Lung (tissue), 12 donors: ENCODE results near the gene YARS1. TPM values are rescaled to one million over a fixed set of nuclear protein-coding genes. Genes with fewer than 3 reads are reported as not detected.

ENCODE experiments used
- ATAC-seq: fragments of 200-7000 bp; cut with Tn5 transposase; one replicate; pipeline ENCODE4 v1.9.1; 2020; ENCODE audit warnings: moderate number of reproducible peaks; ENCODE audit not compliant: insufficient read depth, low FRiP score
- DNase-seq, 3 donors: peaks; one replicate each; pipeline ENCODE4 v3.0.0-alpha.2; 2013 to 2017
- H3K27ac ChIP-seq, 2 donors: one replicate each; pipeline ENCODE4 v1.5.1; 2013; ENCODE audit warnings: mild to moderate bottlenecking in 2 of 2, moderate library complexity in 2 of 2, control low read depth in 1 of 2, inconsistent platforms in 1 of 2, low read depth in 1 of 2, low read length in 1 of 2
- H3K27me3 ChIP-seq, 3 donors: one replicate each; pipeline ENCODE4 v1.5.1; 2013; ENCODE audit warnings: low read length in 2 of 3; ENCODE audit not compliant: control insufficient read depth in 3 of 3, insufficient read depth in 3 of 3
- H3K36me3 ChIP-seq, 4 donors: one replicate each; pipeline ENCODE4 v1.5.1; 2013; ENCODE audit warnings: low read length in 4 of 4, mild to moderate bottlenecking in 1 of 4, moderate library complexity in 1 of 4; ENCODE audit not compliant: control insufficient read depth in 4 of 4, insufficient read depth in 4 of 4
- H3K4me1 ChIP-seq, 5 donors: one replicate each; pipeline ENCODE4 v1.5.1; 2013; ENCODE audit warnings: low read length in 5 of 5, mild to moderate bottlenecking in 2 of 5, moderate library complexity in 1 of 5; ENCODE audit not compliant: control insufficient read depth in 5 of 5, insufficient read depth in 5 of 5
- H3K4me3 ChIP-seq: one replicate; pipeline ENCODE4 v1.5.1; 2013; ENCODE audit warnings: mild to moderate bottlenecking, control low read depth, moderate library complexity
- H3K9ac ChIP-seq, 2 donors: one replicate each; pipeline ENCODE4 v1.5.1; 2013; ENCODE audit warnings: low read length in 2 of 2, control low read depth in 1 of 2; ENCODE audit not compliant: insufficient read depth in 1 of 2
- H3K9me3 ChIP-seq, 4 donors: one replicate each; pipeline ENCODE4 v1.5.1; 2013; ENCODE audit warnings: low read length in 3 of 4, mild to moderate bottlenecking in 1 of 4, moderate library complexity in 1 of 4; ENCODE audit not compliant: control insufficient read depth in 4 of 4, insufficient read depth in 3 of 4
- CTCF ChIP-seq: IDR thresholded peaks from 2 replicates; pipeline ENCODE4 v1.5.1; 2012; ENCODE audit warnings: mild to moderate bottlenecking; ENCODE audit errors: control extremely low read depth, extremely low read depth
- WGBS, 2 donors: extraction: QIAGEN DNeasy Blood & Tissue Kit; methylation state at CpG; one replicate each; pipeline ENCODE4 v1.1.7; 2013; 5-methylcytosine and 5-hydroxymethylcytosine counted together
- polyA plus RNA-seq, 2 donors: library from polyadenylated mRNA; stranded (reverse); fragments of 200-250 nt; gene quantifications; one replicate each; pipeline ENCODE4 v1.2.1, GENCODE V29; 2013
- total RNA-seq, 2 donors: library from RNA; depleted of rRNA in 1 of 2; stranded (reverse); fragments of >200 nt in 1 of 2; gene quantifications; one replicate each; pipeline ENCODE4 v1.2.1, GENCODE V29; 2014 to 2021
- donor health status: control.
- donor health status: control.
- donor health status: Bipolar disorder and iron deficiency.
- donor health status: healthy.
- donor health status: DM: yes; HTN: yes; CAD: no.

YARS1 gene
- total and polyA plus RNA-seq, 4 donors = 61.2 to 151 (median 77.8) TPM

- Histone ChIP-seq H3K9ac (no peak overlapping the region), H3K27ac (peak overlapping the region in 1 of 2 donors; percentile 41), H3K4me1 (peaks cover 0 to 8% (median 2%) of the 10 kb centered on the region in 5 donors), H3K27me3 (no peaks in the 10 kb centered on the region), H3K36me3 (peaks cover 24 to 52% (median 30%) of the 10 kb centered on the region in 4 donors), H3K4me3 (no peak overlapping the region), H3K9me3 (no peaks in the 10 kb centered on the region)
- no peak for ATAC-seq
- no peak for TF ChIP-seq CTCF
- DNase-seq = no peak
- 75 to 76% methylated on average over 13 of the region's 13 CpGs for WGBS, 2 donors
Measured at GRCh38 chr1:32775640-32776337, 41.4 kb downstream of the YARS1 start.

DNA sequence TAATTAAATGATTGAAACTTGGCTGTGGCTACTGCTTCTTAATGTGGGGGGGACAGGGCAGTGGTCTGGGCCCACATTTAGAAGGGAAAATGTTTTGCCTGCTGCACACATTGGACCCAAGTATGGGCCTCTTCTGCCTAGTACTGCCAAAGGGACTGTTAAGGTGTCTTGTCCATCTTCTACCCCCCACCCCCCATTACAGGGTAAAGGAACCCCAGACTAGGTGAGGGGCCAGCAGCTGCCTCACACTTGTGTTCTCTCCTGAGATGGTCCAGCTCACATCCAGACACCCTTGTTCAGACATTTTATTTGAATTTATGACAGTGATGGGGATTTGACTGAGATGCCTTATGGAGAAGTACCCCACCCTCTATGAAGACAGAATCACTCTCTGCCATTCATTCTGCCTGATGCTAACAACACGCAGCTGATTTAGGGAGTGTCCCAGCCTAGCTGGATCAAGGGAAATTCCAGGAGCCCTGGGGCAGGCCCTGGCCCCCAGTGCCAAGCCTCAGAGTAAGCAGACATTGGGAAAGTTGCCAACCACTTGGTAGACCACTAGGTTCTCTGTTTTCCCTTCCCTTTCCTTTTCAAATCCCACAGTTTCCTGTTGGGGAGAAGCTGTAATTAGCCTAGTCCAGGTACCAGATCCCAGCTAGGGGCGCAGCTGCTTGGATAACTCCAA, 42.1 kb downstream of the YARS1 start:
- peaks cover 18 to 52% (median 24%) of the 10 kb centered on the region in 4 donors for H3K36me3 ChIP-seq
- DNase-seq (peak in 1 of 3 donors; percentile 66), ATAC-seq (no peak)
- no peaks in the 10 kb centered on the region for H3K9me3 ChIP-seq
- no peak for TF ChIP-seq CTCF
- no peaks in the 10 kb centered on the region for H3K27me3 ChIP-seq
- H3K27ac ChIP-seq = peak overlapping the region in 1 of 2 donors; percentile 41
- H3K4me3 ChIP-seq = no peak overlapping the region
- peaks cover 0 to 8% (median 3%) of the 10 kb centered on the region in 5 donors for H3K4me1 ChIP-seq
- H3K9ac ChIP-seq = no peak overlapping the region
- 40 to 41% methylated on average over 2 of the region's 2 CpGs for WGBS, 2 donors

DNA sequence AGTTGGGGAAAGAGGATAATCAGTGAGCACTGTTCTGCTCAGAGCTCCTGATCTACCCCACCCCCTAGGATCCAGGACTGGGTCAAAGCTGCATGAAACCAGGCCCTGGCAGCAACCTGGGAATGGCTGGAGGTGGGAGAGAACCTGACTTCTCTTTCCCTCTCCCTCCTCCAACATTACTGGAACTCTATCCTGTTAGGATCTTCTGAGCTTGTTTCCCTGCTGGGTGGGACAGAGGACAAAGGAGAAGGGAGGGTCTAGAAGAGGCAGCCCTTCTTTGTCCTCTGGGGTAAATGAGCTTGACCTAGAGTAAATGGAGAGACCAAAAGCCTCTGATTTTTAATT, 42.7 kb downstream of the YARS1 start:
- H3K27ac ChIP-seq = no peak overlapping the region
- no peak for TF ChIP-seq CTCF

More for the DNA sequence above, 42.7 kb downstream of the YARS1 start:
- ATAC-seq (no peak), DNase-seq (no peak)
- peaks cover 0 to 8% (median 3%) of the 10 kb centered on the region in 5 donors for H3K4me1 ChIP-seq
- no peaks in the 10 kb centered on the region for H3K9me3 ChIP-seq
- H3K4me3 ChIP-seq = no peak overlapping the region
- H3K27me3 ChIP-seq = no peaks in the 10 kb centered on the region
- H3K36me3 ChIP-seq = peaks cover 12 to 52% (median 19%) of the 10 kb centered on the region in 4 donors
- no peak overlapping the region for H3K9ac ChIP-seq
